ENCODE data around the gene PAX2.
A peak's percentile ranks its signal among the peaks of the same experiment; 100 is the strongest.

The PAX2 gene

DNA sequence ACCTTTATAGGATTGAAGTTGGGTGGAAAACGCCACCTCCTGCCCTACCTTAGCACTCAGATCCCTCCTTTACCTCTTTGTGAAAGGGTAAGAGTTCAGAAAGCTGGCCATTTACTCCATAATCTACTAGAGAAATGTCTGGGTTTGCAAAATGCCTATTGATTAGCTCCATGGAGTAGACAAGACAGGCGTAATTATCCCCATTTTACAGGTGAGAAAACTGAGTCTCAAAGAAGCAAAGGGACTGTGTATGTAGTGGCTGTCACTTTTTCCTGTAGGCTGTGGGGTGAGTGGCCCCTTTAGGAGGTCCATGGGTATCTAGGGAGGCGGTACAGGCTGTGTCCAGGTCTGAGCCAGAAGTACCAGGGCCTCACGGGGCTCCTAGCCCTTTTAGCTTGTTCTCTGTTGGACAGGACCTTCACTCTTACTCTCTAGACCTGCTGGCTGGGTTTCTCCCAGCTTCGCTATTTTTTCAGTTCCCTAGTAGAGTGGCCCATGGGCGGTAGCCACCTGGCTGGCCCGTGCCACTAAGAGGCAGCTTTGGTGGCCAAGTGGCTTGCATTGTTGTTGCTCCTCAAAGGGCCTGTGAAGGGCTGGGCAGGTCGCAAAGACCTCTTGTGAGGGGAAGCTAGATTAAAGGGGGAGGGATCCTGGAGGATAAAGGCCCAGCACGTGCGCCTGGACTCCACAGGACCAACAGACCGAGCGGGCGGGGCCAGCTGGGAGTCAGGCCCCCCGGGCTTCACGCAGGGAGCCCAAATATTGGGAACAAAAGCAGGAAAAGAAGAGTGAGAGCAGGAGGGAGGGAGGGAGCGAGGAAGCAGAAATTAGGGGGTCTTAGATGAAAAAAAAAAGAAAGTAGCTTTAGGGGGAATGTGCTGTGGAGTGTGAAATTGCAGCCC is 4.7 kb upstream of the PAX2 start:
- TF ChIP-seq, protein P1, sequence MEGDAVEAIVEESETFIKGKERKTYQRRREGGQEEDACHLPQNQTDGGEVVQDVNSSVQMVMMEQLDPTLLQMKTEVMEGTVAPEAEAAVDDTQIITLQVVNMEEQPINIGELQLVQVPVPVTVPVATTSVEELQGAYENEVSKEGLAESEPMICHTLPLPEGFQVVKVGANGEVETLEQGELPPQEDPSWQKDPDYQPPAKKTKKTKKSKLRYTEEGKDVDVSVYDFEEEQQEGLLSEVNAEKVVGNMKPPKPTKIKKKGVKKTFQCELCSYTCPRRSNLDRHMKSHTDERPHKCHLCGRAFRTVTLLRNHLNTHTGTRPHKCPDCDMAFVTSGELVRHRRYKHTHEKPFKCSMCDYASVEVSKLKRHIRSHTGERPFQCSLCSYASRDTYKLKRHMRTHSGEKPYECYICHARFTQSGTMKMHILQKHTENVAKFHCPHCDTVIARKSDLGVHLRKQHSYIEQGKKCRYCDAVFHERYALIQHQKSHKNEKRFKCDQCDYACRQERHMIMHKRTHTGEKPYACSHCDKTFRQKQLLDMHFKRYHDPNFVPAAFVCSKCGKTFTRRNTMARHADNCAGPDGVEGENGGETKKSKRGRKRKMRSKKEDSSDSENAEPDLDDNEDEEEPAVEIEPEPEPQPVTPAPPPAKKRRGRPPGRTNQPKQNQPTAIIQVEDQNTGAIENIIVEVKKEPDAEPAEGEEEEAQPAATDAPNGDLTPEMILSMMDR (IDR thresholded peaks at IDR 0.05) = no peak
- DNase-seq (ENCODE audit: low spot score) = no peak
- no peak overlapping the region for H3K4me3 ChIP-seq
- no peak overlapping the region for H3K27ac ChIP-seq

DNA sequence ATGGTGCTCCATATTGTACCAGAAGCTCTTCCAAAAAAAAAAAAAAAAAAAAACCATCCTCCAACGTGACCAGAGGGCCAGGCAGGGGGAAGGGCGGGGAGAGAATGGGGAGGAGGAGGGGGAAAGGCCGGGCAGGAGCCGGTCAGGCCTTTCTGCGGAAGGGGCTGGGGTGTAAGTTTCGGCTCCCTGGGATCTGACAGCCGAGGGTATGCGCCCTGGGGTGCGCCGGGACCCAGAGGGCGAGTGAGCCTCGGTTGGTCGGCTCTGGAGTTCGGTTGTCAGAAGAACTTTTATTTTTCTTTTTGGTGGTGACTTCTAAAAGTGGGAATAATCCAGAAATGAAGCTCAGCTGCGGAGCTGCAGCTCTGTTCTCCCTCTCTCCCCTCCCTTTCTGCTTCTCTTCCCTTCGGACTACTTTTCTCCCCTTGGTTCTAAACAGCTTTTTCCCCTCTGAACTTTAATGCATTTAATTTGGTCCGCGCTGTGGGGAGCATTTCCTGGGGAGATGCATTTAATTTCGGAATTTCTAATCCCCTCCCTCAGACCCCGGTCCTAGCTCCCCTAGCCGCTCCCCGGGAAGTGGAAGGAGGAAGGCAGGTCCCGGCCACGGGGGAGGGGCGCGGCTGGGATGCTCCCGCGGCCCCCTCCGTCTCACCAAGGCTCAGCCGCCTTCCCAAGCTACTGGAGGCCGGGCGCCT is 3.9 kb upstream of the PAX2 start:
- Histone ChIP-seq H3K4me3 (no peak overlapping the region), H3K27ac (no peak overlapping the region)
- no peak for DNase-seq (ENCODE audit: low spot score)
- TF ChIP-seq, protein P1 (IDR thresholded peaks at IDR 0.05) = no peak

DNA sequence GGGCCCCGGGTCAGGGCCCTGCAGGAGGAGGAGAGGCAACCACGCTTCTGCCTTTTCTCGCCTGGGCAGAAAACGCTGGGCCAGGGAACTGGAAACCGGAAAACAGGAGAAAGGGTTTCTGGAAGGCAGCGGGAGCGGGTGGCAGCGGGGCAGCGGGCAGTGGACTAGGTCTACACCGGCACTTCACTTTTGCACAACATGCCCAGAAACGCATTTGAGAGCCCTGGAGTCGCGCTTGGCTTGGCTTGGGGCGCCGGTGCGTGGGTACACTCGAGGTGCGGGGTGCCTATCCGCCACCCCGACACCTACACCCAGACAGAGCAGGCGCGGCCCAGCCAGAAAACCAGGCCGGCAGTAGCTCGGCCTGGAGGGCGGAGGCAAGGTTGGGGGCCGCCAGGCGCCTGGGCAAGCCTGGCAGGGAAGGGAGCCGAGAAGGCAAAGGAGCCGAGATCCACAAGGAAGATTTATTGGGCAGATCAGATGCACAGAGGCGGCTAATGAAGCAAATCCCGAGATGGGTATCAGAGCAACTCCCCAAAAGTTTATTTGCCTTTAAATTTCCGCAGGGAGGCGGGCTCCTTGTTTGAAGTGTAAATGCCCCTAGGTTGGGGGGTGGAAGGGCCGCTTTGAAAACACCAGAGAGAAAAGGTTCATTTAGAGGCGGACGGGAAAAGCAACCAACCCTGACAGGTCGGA is 3.2 kb upstream of the PAX2 start:
- Histone ChIP-seq H3K27ac (no peak overlapping the region), H3K4me3 (peak overlapping the region; percentile 21)
- TF ChIP-seq, protein P1 (IDR thresholded peaks at IDR 0.05) = no peak
- DNase-seq (ENCODE audit: low spot score) = no peak

DNA sequence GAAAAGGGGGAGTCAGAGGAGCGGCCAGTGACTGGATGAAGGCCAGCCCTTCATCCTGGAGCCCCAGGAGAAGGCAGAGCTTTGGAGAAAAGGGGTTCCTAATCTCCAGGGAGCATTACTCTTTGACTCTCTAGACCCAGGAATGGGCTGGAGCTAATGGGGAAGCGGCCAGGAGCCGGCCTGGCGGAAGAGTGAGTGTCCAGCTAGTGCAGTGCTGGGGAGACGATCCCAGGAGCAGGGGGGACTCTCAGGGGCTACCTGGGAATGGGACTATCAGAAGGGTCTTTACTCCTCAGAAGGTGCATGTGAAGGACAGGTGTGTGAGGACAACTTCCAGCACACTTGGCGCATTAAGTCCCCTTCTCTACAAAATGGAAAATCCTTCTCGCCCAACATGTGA is 2.4 kb upstream of the PAX2 start:
- Histone ChIP-seq H3K4me3 (no peak overlapping the region), H3K27ac (no peak overlapping the region)
- no peak for DNase-seq (ENCODE audit: low spot score)
- TF ChIP-seq, protein P1 (IDR thresholded peaks at IDR 0.05) = no peak

DNA sequence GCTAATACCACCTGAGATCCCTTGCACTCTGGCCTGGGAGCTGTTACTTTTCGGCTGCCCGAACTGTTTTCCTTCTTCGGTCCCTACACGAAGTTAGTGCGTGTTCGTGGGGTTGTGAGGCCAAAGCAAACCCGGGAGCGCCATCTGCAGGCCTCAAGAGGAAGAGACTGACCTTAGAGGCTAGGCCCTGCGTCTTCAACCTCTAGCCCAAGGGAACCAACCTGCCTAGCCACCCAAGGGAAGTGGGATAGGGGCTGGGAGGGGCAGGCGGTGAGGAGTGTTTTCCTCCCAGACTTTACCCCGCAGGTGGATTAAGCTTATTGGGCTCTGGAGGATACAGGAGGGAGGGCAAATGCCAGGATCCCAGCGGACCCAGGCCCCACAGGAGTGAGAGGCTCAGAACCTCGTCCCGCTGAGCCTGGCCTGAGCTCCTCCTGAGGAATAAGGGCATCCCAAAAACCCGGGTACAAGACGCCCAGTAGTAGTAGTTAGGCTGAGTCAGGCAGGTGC is 1.7 kb upstream of the PAX2 start:
- H3K4me3 ChIP-seq = peak overlapping the region; percentile 60
- TF ChIP-seq, protein P1 (IDR thresholded peaks at IDR 0.05) = peak; percentile 35
- H3K27ac ChIP-seq = no peak overlapping the region
- DNase-seq (ENCODE audit: low spot score) = no peak

DNA sequence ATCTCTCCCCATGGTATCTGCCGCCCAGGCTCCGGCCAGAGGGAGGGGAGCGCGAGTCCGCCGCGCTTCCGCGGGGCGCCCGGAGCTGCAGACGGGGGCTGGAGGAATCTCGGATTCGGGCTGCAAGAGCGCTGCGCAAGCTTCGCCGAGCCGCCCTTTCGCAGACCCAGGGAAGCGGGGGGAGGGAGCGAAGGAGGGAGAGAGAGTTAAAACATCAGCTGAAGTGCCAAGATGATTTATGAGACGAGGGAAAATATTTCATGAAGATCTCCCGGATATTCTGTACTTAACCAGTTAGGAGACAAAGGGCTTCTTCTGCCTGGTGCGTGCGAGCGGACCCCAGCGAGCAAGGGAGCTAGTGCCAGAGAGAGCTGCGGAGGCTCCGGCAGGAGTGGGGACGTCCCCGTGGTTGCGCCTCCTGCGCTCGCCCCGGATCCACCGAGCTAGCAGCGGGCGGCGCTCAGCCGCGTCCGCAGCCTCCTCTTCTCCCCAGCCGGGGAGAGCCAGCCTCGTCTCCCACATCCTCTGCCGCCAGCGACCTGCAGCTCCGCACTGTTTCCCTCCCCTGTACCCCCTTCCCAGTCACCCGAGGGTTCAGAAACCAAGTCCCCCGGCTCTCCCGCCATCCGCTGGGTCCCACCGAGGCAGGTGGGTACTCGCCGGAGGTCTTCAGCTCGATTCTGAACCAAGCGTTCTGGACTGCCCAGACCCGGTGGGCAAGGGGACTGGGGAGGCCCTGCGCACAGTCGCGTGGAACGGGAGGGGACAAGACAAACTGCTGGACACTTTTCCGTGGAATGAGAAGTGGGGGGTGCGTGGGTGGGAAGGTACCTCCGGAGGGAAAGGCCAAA is 1.0 kb upstream of the PAX2 start:
- Histone ChIP-seq H3K27ac (no peak overlapping the region), H3K4me3 (peak overlapping the region; percentile 60)
- TF ChIP-seq, protein P1 (IDR thresholded peaks at IDR 0.05) = no peak
- DNase-seq (ENCODE audit: low spot score) = no peak
